HG02885 (cell line): Measurements from ENCODE around the gene CREM.

Experiments
- ATAC-seq: cut with Tn5 transposase; IDR thresholded peaks from one replicate; pipeline ENCODE4 v1.9.1; 2021; ENCODE audit warnings: mild to moderate bottlenecking; ENCODE audit not compliant: unreplicated experiment, poor library complexity

Gene CREM

GRCh38 chr10:35191523-35191922, 64.9 kb downstream of the CREM start:
- ATAC-seq, result no peak

- ATAC-seq, result no peak
Observed at GRCh38 chr10:35192645-35193249, 66.1 kb downstream of the CREM start.

GRCh38 chr10:35194471-35194870, 67.8 kb downstream of the CREM start:
- ATAC-seq, result no peak

GRCh38 chr10:35194906-35195305, 68.3 kb downstream of the CREM start:
- ATAC-seq, result no peak

- peak; percentile 93 for ATAC-seq
Observed at GRCh38 chr10:35195361-35196306, 69.0 kb downstream of the CREM start.

GRCh38 chr10:35200487-35200886, 73.8 kb downstream of the CREM start:
- ATAC-seq, result no peak

GRCh38 chr10:35201234-35201633, 74.6 kb downstream of the CREM start:
- no peak for ATAC-seq

GRCh38 chr10:35202050-35202449, 75.4 kb downstream of the CREM start:
- ATAC-seq, result no peak

- no peak for ATAC-seq
Observed at GRCh38 chr10:35203745-35204144, 77.1 kb downstream of the CREM start.

- no peak for ATAC-seq
Observed at GRCh38 chr10:35204650-35205319, 78.1 kb downstream of the CREM start.

GRCh38 chr10:35206274-35206673, 79.6 kb downstream of the CREM start:
- ATAC-seq, result no peak

GRCh38 chr10:35208536-35208935, 81.9 kb downstream of the CREM start:
- ATAC-seq, result peak; percentile 86

- peak; percentile 34 for ATAC-seq
Observed at GRCh38 chr10:35208949-35209613, 82.4 kb downstream of the CREM start.

- no peak for ATAC-seq
Observed at GRCh38 chr10:35210961-35211360, 84.3 kb downstream of the CREM start.

GRCh38 chr10:35211390-35211789, 84.7 kb downstream of the CREM start:
- no peak for ATAC-seq

- no peak for ATAC-seq
Observed at GRCh38 chr10:35212856-35213255, 86.2 kb downstream of the CREM start.

GRCh38 chr10:35213699-35214098, 87.1 kb downstream of the CREM start:
- no peak for ATAC-seq

GRCh38 chr10:35214607-35215020, 88.0 kb downstream of the CREM start:
- no peak for ATAC-seq

GRCh38 chr10:35215107-35215506, 88.5 kb downstream of the CREM start:
- no peak for ATAC-seq

- no peak for ATAC-seq
Observed at GRCh38 chr10:35216303-35216905, 89.8 kb downstream of the CREM start.
